Testis (tissue), 2 donors: ENCODE results near the gene PDIA6.

Source experiments
- CTCF ChIP-seq, 3 experiments: fragments of 450-650 bp in 2 of 3; fragments of 200-600 bp in 1 of 3; sonication (generic) in 1 of 3; IDR thresholded peaks; one replicate each; pipeline ENCODE4 v1.5.1; 2016 to 2019; ENCODE audit warnings: antibody characterized with exemption in 3 of 3, mild to moderate bottlenecking in 2 of 3, moderate library complexity in 1 of 3
- POLR2A ChIP-seq: fragments of 450-650 bp; IDR thresholded peaks from one replicate; pipeline ENCODE4 v1.6.1; 2017; ENCODE audit warnings: antibody characterized with exemption, mild to moderate bottlenecking, moderate library complexity

GRCh38 chr2:10834068-10834655 is 21.6 kb upstream of the PDIA6 start:
- TF ChIP-seq CTCF (IDR thresholded peaks at IDR 0.05), result no peak
- TF ChIP-seq POLR2A, result no peak
